NCI-H1694 treated with DMSO at 0.1 percent for 48 hours (cell line): ENCODE data around the gene SEMA3G.

ENCODE experiments used
- DNase-seq: peaks from one replicate; lab custom pipeline; 2025; lab: John Stamatoyannopoulos, UW

SEMA3G gene

GRCh38 chr3:52479037-52479876, 34.4 kb upstream of the SEMA3G start:
- no peak for DNase-seq

- no peak for DNase-seq
These were observed 32.8 kb upstream of the SEMA3G start for GRCh38 chr3:52477796-52478095.

- DNase-seq, result no peak
These were observed 32.3 kb upstream of the SEMA3G start for GRCh38 chr3:52477076-52477795.

DNA sequence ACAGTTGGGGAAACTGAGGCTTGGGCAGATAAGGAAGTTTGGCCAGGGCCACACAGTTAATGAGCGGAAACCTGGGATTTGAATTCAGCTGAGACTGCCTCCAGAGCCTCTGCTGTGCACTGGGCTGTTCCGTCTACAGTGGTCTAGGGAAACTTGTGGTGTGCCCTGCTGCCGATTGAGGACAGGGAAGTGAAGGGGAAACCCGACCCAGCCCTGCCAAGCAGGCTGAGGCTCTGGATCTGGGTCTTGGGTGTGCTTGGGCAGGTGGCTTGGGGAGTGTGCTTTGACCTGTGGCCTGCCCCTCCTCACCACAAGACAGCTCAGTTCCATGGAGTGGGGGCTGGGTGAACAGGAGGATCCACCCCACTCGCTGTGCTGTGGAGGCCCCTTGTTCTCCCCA, 28.1 kb upstream of the SEMA3G start:
- DNase-seq, result no peak

GRCh38 chr3:52472239-52473000, 27.5 kb upstream of the SEMA3G start:
- DNase-seq, result no peak

DNA sequence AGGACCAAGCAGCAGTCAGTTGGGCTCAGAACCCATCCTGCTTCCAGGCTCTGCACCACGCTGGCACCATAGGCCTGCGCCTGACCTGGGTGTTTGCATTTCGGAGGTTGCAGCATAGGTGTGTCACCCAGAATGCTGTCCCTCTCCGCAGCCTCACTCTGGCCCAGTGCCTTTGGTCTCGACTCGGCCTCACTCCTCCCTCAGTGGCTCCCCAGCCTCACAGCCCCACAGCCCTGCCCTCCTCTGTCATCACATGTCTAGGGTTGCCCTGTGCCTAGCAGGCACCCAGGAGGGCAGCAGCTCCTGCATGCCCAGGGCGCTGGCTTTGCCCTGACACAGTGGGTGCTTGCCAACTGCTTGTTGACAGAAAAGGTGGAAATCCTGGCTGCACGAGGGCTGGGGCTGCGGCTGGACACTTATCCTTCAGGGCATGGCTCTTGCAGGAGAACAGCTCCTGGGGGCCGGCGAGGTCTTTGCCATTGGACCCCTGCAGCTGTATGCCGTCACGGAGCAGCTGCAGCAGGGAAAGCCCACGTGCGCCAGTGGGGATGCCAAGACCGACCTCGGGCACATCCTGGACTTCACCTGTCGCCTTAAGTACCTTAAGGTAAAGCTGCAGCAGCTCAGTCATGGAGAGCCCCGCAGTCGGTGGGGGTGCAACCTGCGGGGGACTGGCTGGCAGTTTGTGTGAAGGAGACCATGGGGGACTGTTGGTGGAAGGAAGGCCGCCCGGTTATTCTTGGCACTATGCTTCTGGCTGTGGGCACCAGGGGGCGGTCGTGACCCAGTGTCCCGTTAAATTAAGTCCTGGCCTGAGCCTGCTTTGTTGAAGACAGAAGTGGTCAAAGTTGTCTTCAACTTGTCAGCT, 26.7 kb upstream of the SEMA3G start:
- DNase-seq, result no peak

- DNase-seq, result no peak
These were observed 26.0 kb upstream of the SEMA3G start for GRCh38 chr3:52470920-52471319.

DNA sequence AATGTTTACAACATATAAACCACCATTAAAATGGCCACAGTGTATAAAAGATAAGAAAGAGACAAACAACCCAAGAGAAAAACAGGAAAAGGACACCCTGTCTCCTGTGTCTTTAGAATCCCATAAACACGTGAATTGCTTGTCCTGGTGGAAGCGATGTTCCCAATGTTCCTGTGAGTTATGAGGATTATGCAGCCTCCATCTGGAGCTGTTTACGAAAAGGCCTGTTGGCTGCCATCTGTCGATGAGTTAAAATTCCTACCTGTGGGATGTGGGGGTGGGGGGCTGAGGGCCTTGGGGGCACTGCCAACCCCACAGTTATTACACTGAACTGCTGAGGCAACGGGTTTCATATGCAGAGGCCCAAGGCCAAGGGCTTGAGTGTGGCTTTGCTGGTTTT, 24.1 kb upstream of the SEMA3G start:
- DNase-seq, result peak; percentile 57

GRCh38 chr3:52468336-52468735, 23.4 kb upstream of the SEMA3G start:
- DNase-seq, result no peak

DNA sequence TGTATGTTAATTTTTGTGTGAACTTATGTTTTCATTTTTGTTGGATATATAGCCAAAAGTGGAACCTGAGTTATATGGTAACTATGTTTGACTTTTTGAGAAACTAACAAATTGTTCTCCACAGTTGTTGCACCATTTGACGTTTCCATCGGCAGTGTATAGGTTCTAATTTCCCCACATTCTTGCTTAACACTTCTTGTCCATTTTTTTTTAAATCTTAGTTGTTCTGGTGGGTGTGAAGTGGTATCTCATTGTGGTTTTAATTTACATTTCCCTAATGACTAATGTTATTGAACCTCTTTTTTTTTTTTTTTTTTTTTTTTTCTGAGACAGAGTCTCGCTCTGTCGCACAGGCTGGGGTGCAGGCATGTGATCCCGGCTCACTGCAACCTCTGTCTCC, 18.5 kb upstream of the SEMA3G start:
- no peak for DNase-seq

DNA sequence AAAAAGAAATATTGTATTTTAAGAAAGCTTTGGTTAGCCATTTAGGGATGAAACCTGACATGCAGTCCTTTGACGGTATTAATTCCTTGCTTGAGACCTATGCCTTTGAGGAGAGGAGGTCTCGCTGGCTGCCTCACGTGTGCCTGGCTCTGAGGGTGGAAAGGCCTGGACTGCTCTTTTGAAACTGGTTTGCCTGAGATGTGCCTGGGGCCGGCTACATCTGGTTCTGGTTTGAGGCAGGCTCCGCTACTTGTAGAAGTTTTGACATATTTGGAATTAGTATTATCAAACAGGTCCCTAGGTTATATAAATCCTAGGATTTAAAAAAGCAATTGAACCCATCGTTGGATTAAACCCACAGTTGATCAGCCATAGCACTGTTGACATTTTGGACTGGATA, 17.0 kb upstream of the SEMA3G start:
- DNase-seq, result no peak

DNA sequence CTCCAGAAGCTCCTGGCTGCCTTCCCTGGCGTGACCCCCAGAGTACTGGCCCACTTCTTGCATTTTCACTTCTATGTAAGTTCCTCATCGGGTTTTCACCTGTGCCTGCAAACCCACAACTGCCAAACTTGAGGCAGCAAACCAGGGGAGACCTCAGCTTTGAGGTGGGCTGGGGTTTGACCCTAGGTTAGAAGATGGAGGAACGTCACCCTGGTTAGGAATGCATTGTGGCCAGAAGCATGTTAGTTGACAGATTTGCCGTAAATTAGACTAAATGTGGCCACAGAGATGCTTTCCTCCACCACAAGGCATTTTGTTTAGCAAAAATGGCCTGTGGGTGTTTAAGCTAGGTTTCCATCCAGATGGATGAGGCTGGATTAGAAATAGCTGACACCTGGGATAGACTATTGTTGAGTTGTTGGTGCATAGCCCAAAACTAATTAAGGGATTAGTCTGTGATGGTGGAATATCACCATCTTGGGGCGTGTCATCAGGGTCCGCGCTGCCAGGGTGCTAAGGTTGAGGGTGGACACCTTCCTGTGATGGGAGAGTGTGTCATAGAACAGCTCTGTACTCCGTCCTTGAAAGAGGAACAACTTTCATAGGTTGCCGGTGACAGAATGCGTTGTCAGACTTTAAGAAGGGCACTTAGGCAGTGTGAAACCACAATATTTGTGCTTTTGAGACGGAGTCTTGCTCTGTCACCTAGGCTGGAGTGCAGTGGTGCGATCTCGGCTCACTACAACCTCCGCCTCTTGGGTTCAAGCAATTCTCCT, 14.1 kb upstream of the SEMA3G start:
- no peak for DNase-seq

DNA sequence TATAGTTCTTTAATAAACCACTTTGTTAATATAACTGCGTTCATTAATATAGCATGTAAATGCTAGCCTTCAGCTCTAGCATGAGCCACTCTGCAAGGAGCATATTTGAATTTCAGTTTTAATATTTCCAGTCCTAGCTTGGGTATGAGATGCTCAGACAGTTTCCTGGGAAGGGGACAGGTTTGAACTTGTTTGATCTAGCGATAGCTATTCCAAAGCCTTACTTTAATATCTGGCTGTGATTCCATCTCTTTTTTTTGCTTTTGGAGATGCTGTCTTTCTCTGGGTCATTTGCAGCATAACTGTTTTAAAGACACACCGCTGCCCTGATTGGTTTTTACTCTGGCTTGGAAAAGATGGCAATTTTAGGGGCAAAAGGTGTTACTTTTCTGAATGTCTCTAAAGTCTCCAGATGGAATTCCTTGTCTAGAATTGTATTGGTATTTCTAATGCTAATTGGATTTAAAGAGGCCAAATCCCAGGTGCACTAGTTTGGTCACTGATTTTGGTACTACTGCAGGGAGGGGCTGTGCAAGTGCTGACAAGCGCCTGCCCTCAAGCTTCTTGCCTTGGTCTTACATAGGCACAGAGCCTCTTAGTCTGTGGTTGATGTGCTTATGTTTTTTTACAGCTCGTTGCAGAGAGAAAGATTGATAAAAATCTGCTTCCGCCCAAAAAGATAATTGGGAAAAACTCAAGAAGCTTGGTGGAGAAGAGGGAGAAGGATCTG, 13.3 kb upstream of the SEMA3G start:
- DNase-seq, result no peak

DNA sequence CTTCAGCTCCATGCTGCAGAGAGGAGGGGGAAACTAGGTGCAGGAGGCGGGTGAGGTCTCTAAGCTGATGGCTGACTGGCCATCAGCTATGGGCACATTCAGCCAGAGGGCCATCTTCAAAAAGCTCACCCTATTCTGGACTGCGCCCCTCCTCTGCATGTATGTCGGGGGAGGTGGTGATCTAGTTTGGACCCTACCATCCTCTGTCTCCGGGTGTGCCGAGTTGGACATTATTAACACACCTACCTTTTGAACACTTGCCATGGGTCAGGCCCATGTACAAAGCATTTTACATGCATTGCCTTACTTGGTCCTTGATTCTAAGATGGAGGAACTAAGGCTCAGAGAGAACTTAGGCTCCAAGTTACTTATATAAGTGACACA, 11.9 kb upstream of the SEMA3G start:
- DNase-seq, result no peak

- no peak for DNase-seq
These were observed 11.4 kb upstream of the SEMA3G start for GRCh38 chr3:52456169-52456799.

DNA sequence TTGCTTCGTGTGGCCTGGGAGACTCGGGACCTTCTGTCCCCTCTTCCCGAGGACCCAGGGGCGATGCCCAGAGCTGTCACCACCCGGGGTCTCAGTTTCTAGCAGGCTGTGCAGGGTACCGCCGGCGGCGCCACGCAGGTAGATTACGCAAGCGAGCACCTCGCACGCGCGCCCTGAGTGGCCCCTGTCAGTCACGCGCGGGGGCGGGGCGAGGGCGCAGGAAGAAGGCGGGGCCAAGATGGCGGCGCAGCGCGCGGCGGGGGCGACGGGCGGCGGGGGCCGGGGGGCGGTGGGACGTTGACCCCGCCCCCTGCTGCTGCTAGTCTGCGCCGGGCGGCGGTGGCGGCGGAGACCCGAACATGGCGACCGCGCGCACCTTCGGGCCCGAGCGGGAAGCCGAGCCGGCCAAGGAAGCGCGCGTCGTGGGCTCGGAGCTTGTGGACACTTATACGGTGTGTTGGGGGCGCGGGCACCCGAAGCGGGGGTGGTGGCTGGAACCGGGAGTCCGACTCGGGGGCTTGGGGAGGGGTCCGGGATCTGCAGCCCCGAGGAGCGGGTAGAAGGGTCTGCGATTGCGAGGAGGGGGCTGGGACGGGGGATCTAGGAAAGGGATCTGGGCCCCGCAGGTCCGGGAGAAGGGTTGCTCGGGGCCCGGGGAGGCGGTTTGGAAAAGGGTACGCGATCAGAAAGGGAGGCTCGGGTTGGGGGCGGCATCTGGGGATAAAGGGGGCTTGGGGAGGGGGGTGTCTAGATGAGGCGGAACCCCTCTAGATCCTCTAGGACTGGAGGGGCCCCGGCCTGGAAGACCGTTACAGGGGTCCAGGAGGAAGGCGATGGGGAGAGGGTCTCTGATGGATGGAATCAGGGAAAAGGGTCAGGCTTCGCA, 10.6 kb upstream of the SEMA3G start, which contains the start of gene NISCH:
Gene NISCH, plus strand, starts transcription at position 322 of the 886 bp plus-strand sequence. Its CDS starts 38 bp downstream, at position 360.
- peak; percentile 37 for DNase-seq

DNA sequence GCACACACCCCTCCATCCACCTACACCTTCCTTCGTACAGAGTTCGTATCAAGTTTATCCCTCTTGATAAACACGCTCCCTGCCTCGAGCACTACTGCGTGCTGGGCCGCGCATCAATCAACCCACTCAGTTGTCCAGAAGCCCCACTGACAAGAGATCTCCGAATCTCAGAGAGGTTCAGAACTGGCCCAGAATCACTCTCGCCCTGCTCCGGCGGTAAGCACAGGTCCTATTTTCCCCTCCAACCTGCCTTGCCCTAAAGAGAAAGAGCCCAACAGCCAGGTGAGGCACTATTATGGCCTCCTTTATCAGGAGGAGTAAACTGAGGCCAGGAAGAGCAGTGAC, 10.0 kb upstream of the SEMA3G start:
- DNase-seq, result no peak

DNA sequence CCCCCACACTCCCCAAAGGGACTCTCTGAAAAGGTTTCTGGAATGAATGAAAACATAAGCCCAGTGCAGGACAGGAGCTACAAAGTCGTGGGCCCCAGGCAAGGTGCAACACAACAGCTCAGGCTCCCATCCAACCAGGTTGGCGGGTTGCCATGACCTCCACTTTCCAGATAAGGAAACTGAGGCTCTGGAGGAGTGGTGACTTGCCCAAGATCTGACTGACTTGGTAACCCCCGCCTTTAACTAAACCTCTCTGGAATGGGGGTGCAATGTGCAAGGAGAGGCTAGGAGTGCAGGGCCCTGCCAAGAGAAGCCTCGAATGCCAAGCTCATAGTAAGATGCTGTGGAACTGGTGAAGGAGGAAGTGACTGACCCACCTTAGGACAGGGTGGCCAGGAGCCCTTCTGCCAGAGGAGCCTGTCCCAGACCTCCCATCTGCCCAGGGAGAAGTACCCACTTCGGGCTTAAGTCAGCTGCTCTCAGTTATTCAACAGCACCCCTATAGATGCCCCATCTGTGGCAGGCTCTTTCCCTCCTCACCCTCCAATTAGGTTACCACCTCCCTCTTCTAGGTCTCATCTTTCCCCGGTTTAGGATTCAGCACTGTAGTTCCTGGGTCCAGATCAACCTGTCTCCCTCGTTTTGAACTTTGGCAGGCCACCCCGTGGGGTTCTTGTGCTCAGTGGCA, 9.5 kb upstream of the SEMA3G start:
- no peak for DNase-seq
